Stimulated activated naive CD8-positive, alpha-beta T cell treated with anti-CD3 and anti-CD28 coated beads, Interleukin-15, Interleukin-2, amounts not matched to agents 100 ng/mL and 50 ng/mL, for 24 hours (primary cell): ENCODE results near the gene PTGES.
"Not testable (repeated sequence)": the region's sequence is repeated elsewhere in the genome, so short reads cannot be mapped to it uniquely, and the experiment has no call there.

Experiments used
- H3K27ac Mint-ChIP-seq: one replicate; pipeline ENCODE4 v1.8.0; 2021; ENCODE audit warnings: mild to moderate bottlenecking, mixed read lengths
- H3K27me3 Mint-ChIP-seq: one replicate; pipeline ENCODE4 v1.8.0; 2021; ENCODE audit warnings: mixed read lengths
- H3K36me3 Mint-ChIP-seq: one replicate; pipeline ENCODE4 v1.8.0; 2021; ENCODE audit warnings: low read depth, mixed read lengths
- H3K4me1 Mint-ChIP-seq: one replicate; pipeline ENCODE4 v1.8.0; 2021; ENCODE audit warnings: low read depth, mixed read lengths
- H3K4me3 Mint-ChIP-seq: one replicate; pipeline ENCODE4 v1.8.0; 2021; ENCODE audit warnings: mild to moderate bottlenecking, mixed read lengths
- H3K9me3 Mint-ChIP-seq: one replicate; pipeline ENCODE4 v1.8.0; 2021; ENCODE audit warnings: mixed read lengths

Gene PTGES

GRCh38 chr9:129761293-129761900 is 8.6 kb upstream of the PTGES start:
- Mint-ChIP-seq H3K27me3 (peaks cover 8% of the 10 kb centered on the region), H3K27ac (no peak overlapping the region), H3K4me1 (peaks cover 17% of the 10 kb centered on the region), H3K9me3 (no peaks in the 10 kb centered on the region), H3K36me3 (no peaks in the 10 kb centered on the region), H3K4me3 (no peak overlapping the region)

- peaks cover 19% of the 10 kb centered on the region for H3K4me1 Mint-ChIP-seq
- not testable (repeated sequence) for H3K27ac Mint-ChIP-seq, H3K36me3 Mint-ChIP-seq, H3K9me3 Mint-ChIP-seq, H3K4me3 Mint-ChIP-seq, H3K27me3 Mint-ChIP-seq
Measured at GRCh38 chr9:129760784-129761183, 7.9 kb upstream of the PTGES start.

GRCh38 chr9:129759804-129760502 is 7.1 kb upstream of the PTGES start:
- H3K9me3 Mint-ChIP-seq: no peaks in the 10 kb centered on the region

GRCh38 chr9:129759319-129759718 is 6.5 kb upstream of the PTGES start:
- no peak overlapping the region for H3K4me3 Mint-ChIP-seq
- H3K27me3 Mint-ChIP-seq: peaks cover 11% of the 10 kb centered on the region
- H3K9me3 Mint-ChIP-seq: no peaks in the 10 kb centered on the region
- no peaks in the 10 kb centered on the region for H3K36me3 Mint-ChIP-seq
- H3K27ac Mint-ChIP-seq: no peak overlapping the region
- H3K4me1 Mint-ChIP-seq: peaks cover 19% of the 10 kb centered on the region

More at GRCh38 chr9:129759804-129760502, 7.1 kb upstream of the PTGES start:
- Mint-ChIP-seq H3K27me3 (peaks cover 11% of the 10 kb centered on the region), H3K4me1 (peaks cover 19% of the 10 kb centered on the region), H3K27ac (no peak overlapping the region), H3K36me3 (no peaks in the 10 kb centered on the region), H3K4me3 (no peak overlapping the region)

GRCh38 chr9:129757045-129757444 is 4.2 kb upstream of the PTGES start:
- Mint-ChIP-seq H3K4me3 (no peak overlapping the region), H3K4me1 (peaks cover 26% of the 10 kb centered on the region), H3K27me3 (peaks cover 20% of the 10 kb centered on the region), H3K36me3 (no peaks in the 10 kb centered on the region), H3K9me3 (no peaks in the 10 kb centered on the region), H3K27ac (no peak overlapping the region)

- H3K27me3 Mint-ChIP-seq: peaks cover 17% of the 10 kb centered on the region
- peaks cover 26% of the 10 kb centered on the region for H3K4me1 Mint-ChIP-seq
- H3K9me3 Mint-ChIP-seq: no peaks in the 10 kb centered on the region
- H3K27ac Mint-ChIP-seq: no peak overlapping the region
- no peak overlapping the region for H3K4me3 Mint-ChIP-seq
- H3K36me3 Mint-ChIP-seq: no peaks in the 10 kb centered on the region
Measured at GRCh38 chr9:129756191-129756590, 3.3 kb upstream of the PTGES start.

GRCh38 chr9:129755151-129755550 is 2.3 kb upstream of the PTGES start:
- H3K27me3 Mint-ChIP-seq: peaks cover 15% of the 10 kb centered on the region
- H3K4me3 Mint-ChIP-seq: no peak overlapping the region
- H3K4me1 Mint-ChIP-seq: peaks cover 26% of the 10 kb centered on the region
- no peak overlapping the region for H3K27ac Mint-ChIP-seq
- H3K36me3 Mint-ChIP-seq: no peaks in the 10 kb centered on the region
- H3K9me3 Mint-ChIP-seq: no peaks in the 10 kb centered on the region

GRCh38 chr9:129751841-129752801 is 721 bp downstream of the PTGES start:
- no peak overlapping the region for H3K27ac Mint-ChIP-seq
- H3K9me3 Mint-ChIP-seq: no peaks in the 10 kb centered on the region
- H3K27me3 Mint-ChIP-seq: peaks cover 12% of the 10 kb centered on the region
- no peak overlapping the region for H3K4me3 Mint-ChIP-seq
- H3K4me1 Mint-ChIP-seq: peaks cover 32% of the 10 kb centered on the region
- H3K36me3 Mint-ChIP-seq: no peaks in the 10 kb centered on the region

- Mint-ChIP-seq H3K36me3 (no peaks in the 10 kb centered on the region), H3K4me1 (peaks cover 24% of the 10 kb centered on the region), H3K27ac (no peak overlapping the region), H3K9me3 (no peaks in the 10 kb centered on the region), H3K27me3 (peaks cover 11% of the 10 kb centered on the region), H3K4me3 (no peak overlapping the region)
Measured at GRCh38 chr9:129750013-129750638, 2.7 kb downstream of the PTGES start.

- Mint-ChIP-seq H3K9me3 (no peaks in the 10 kb centered on the region), H3K4me1 (peaks cover 24% of the 10 kb centered on the region), H3K36me3 (no peaks in the 10 kb centered on the region), H3K27me3 (peaks cover 9% of the 10 kb centered on the region), H3K4me3 (no peak overlapping the region), H3K27ac (no peak overlapping the region)
Measured at GRCh38 chr9:129749575-129749974, 3.3 kb downstream of the PTGES start.

GRCh38 chr9:129749052-129749451 is 3.8 kb downstream of the PTGES start:
- H3K36me3 Mint-ChIP-seq, H3K27ac Mint-ChIP-seq, H3K4me3 Mint-ChIP-seq, H3K27me3 Mint-ChIP-seq, H3K9me3 Mint-ChIP-seq: not testable (repeated sequence)
- peaks cover 24% of the 10 kb centered on the region for H3K4me1 Mint-ChIP-seq

GRCh38 chr9:129748249-129748648 is 4.6 kb downstream of the PTGES start:
- Mint-ChIP-seq H3K36me3 (no peaks in the 10 kb centered on the region), H3K27me3 (no peaks in the 10 kb centered on the region), H3K4me1 (peaks cover 24% of the 10 kb centered on the region), H3K27ac (no peak overlapping the region), H3K4me3 (no peak overlapping the region), H3K9me3 (no peaks in the 10 kb centered on the region)

GRCh38 chr9:129746092-129746777 is 6.6 kb downstream of the PTGES start:
- H3K9me3 Mint-ChIP-seq: no peaks in the 10 kb centered on the region
- H3K27ac Mint-ChIP-seq: no peak overlapping the region
- no peaks in the 10 kb centered on the region for H3K36me3 Mint-ChIP-seq
- no peak overlapping the region for H3K4me3 Mint-ChIP-seq
- peaks cover 17% of the 10 kb centered on the region for H3K4me1 Mint-ChIP-seq
- no peaks in the 10 kb centered on the region for H3K27me3 Mint-ChIP-seq

- Mint-ChIP-seq H3K27me3 (no peaks in the 10 kb centered on the region), H3K4me1 (peaks cover 17% of the 10 kb centered on the region), H3K4me3 (no peak overlapping the region), H3K27ac (no peak overlapping the region), H3K9me3 (no peaks in the 10 kb centered on the region), H3K36me3 (no peaks in the 10 kb centered on the region)
Measured at GRCh38 chr9:129745200-129745599, 7.6 kb downstream of the PTGES start.
